Sigmoid colon (tissue), 7 donors: Measurements from ENCODE around the gene PLD1. TPM values are rescaled to one million over a fixed set of nuclear protein-coding genes. Genes with fewer than 3 reads are reported as not detected.

ENCODE experiments used
- DNase-seq: peaks from one replicate; pipeline ENCODE4 v3.0.0-alpha.2; 2019
- H3K27ac ChIP-seq, 4 donors: fragments of 200-600 bp; sonication (generic); one replicate each; pipeline ENCODE4 v1.5.1; 2016 to 2019; ENCODE audit warnings: mild to moderate bottlenecking in 1 of 4
- H3K27me3 ChIP-seq, 3 donors: fragments of 200-600 bp; sonication (generic); one replicate each; pipeline ENCODE4 v1.5.1; 2019; ENCODE audit warnings: mild to moderate bottlenecking in 1 of 3
- H3K36me3 ChIP-seq, 4 donors: fragments of 200-600 bp; sonication (generic); one replicate each; pipeline ENCODE4 v1.5.1; 2016 to 2019
- H3K4me1 ChIP-seq, 4 donors: fragments of 200-600 bp; sonication (generic); one replicate each; pipeline ENCODE4 v1.5.1; 2017 to 2019
- H3K4me3 ChIP-seq, 4 donors: fragments of 200-600 bp; sonication (generic); one replicate each; pipeline ENCODE4 v1.5.1; 2017 to 2019; ENCODE audit warnings: mild to moderate bottlenecking in 2 of 4, moderate library complexity in 1 of 4
- H3K9me3 ChIP-seq, 4 donors: fragments of 200-600 bp in 3 of 4; sonication (generic) in 3 of 4; one replicate each; pipeline versions ENCODE4 v1.5.1 to v1.6.1; 2013 to 2019
- EP300 ChIP-seq, 4 donors: sonication (generic); formaldehyde crosslinking; IDR thresholded peaks; one replicate each; pipeline ENCODE4 v1.6.1; 2017; ENCODE audit warnings: antibody characterized with exemption in 4 of 4
- POLR2A ChIP-seq, 2 donors: fragments of 450-650 bp; IDR thresholded peaks; one replicate each; pipeline ENCODE4 v1.6.1; 2016; ENCODE audit warnings: antibody characterized with exemption in 2 of 2, mild to moderate bottlenecking in 2 of 2, moderate library complexity in 2 of 2
- POLR2AphosphoS5 ChIP-seq, 4 donors: sonication (generic); formaldehyde crosslinking; IDR thresholded peaks; one replicate each; pipeline ENCODE4 v1.6.1; 2017; ENCODE audit warnings: antibody characterized with exemption in 4 of 4
- WGBS, 2 donors: extraction: QIAGEN DNeasy Blood & Tissue Kit; methylation state at CpG; one replicate each; pipeline ENCODE4 v1.1.7; 2013; 5-methylcytosine and 5-hydroxymethylcytosine counted together
- intact Hi-C: fragments of 100-400 bp; cut with DNase I; formaldehyde crosslinking; loops from one replicate; pipeline ENCODE4 v1.15.1; 2023
- polyA plus RNA-seq, 3 donors: library from polyadenylated mRNA; stranded (reverse); fragments of 200-250 nt; gene quantifications; one replicate each; pipeline ENCODE4 v1.2.3, GENCODE V29; 2013
- total RNA-seq, 4 donors: library from RNA; depleted of rRNA; stranded (reverse); fragments of >200 nt; gene quantifications; one replicate each; pipeline ENCODE4 v1.1.0, GENCODE V29; 2016
- TF ChIP-seq, protein P1 (sequence below), 4 experiments: fragments of 450-650 bp in 3 of 4; fragments of 200-600 bp in 1 of 4; IDR thresholded peaks; one replicate each; pipeline ENCODE4 v1.5.1; 2016 to 2019; ENCODE audit warnings: antibody characterized with exemption in 4 of 4, mild to moderate bottlenecking in 3 of 4, moderate library complexity in 2 of 4
- donor health status: healthy with polysubstance abuse.
- donor health status: Bipolar disorder and iron deficiency.
- donor health status: healthy.

The PLD1 gene
- total and polyA plus RNA-seq, 7 donors, result 8.6 to 24.3 (median 12.2) TPM

DNA sequence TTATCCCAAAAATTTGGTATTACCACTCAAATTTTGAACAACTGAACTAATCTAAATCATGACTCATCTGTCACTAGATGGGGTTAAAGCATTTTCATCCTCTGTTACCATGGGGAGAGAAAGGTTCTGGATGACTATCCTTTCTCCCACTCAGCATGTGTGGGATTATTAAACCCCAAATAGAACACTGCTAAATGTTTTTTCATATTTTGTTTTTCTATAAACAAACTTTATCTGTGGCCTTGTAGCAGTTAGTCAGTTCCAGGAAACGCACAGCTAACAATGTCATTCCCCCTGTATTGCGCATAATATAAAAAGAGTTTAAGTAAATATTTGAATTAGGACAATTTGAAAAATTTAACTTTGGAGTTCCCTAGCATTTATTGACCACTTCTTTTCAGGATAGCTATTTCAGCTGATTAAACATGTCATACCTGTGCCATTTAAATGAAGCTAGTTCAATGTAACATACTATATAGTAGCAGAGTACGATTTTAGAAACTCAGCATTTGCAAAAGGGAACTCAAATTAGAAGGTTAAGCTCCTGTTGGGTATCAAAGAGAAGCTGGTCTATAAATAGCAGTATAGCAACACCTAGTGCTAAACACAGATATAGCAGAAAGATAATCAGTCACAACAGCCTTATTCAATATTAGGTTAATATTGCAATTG lies 23.6 kb upstream of the PLD1 start:
- no peak overlapping the region for H3K4me3 ChIP-seq
- 11 to 47% methylated on average over 3 of the region's 3 CpGs for WGBS, 2 donors
- TF ChIP-seq EP300 (IDR thresholded peaks at IDR 0.05), result no peak
- TF ChIP-seq, protein P1, sequence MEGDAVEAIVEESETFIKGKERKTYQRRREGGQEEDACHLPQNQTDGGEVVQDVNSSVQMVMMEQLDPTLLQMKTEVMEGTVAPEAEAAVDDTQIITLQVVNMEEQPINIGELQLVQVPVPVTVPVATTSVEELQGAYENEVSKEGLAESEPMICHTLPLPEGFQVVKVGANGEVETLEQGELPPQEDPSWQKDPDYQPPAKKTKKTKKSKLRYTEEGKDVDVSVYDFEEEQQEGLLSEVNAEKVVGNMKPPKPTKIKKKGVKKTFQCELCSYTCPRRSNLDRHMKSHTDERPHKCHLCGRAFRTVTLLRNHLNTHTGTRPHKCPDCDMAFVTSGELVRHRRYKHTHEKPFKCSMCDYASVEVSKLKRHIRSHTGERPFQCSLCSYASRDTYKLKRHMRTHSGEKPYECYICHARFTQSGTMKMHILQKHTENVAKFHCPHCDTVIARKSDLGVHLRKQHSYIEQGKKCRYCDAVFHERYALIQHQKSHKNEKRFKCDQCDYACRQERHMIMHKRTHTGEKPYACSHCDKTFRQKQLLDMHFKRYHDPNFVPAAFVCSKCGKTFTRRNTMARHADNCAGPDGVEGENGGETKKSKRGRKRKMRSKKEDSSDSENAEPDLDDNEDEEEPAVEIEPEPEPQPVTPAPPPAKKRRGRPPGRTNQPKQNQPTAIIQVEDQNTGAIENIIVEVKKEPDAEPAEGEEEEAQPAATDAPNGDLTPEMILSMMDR (IDR thresholded peaks at IDR 0.05), result peak in 3 of 4 experiments; percentile 26 to 36 (median 30)
- no peaks in the 10 kb centered on the region for H3K36me3 ChIP-seq
- H3K9me3 ChIP-seq, result no peaks in the 10 kb centered on the region
- H3K27ac ChIP-seq, result peak overlapping the region; percentile 11 to 54 (median 31)
- no peaks in the 10 kb centered on the region for H3K27me3 ChIP-seq
- no peak for DNase-seq
- intact Hi-C loops, result loop anchor here (5.0 to 10.0 kb wide), 3 partner anchors 132 to 501 kb away; no protein-coding TSS in a partner anchor
- peaks cover 0 to 29% (median 22%) of the 10 kb centered on the region in 4 donors for H3K4me1 ChIP-seq

DNA sequence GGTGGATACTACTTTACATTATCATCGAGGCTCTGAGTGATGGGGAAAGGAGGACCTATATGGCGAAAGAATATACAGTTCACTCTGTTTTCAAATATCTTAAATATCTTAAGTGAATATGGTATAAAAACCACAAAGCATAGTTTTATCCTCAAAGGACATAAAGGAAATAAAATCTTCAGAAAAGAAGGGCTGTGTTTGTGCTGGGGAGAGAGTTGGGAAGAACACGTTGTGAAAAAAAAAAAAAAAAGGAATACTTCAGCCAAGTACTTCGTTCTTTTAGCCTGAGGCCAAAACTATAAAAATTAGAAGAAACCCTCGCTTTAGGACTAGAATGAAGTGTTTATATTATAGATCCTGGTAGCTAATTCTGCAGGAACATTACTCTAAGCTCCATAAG lies 22.7 kb upstream of the PLD1 start:
- H3K4me1 ChIP-seq, result peaks cover 0 to 23% (median 15%) of the 10 kb centered on the region in 4 donors
- intact Hi-C loops, result loop anchor here (5.0 to 10.0 kb wide), 3 partner anchors 131 to 502 kb away; no protein-coding TSS in a partner anchor
- H3K36me3 ChIP-seq, result no peaks in the 10 kb centered on the region
- no peaks in the 10 kb centered on the region for H3K9me3 ChIP-seq
- TF ChIP-seq POLR2AphosphoS5 (IDR thresholded peaks at IDR 0.05), result no peak
- TF ChIP-seq EP300 (IDR thresholded peaks at IDR 0.05), result no peak
- TF ChIP-seq POLR2A (IDR thresholded peaks at IDR 0.05), result no peak
- TF ChIP-seq, protein P1 (IDR thresholded peaks at IDR 0.05), result no peak
- DNase-seq, result no peak
- peak overlapping the region in 2 of 4 donors; percentile 11 to 36 for H3K27ac ChIP-seq
- WGBS, 2 donors, result 80% methylated on average over 5 of the region's 5 CpGs
- H3K27me3 ChIP-seq, result no peaks in the 10 kb centered on the region
- H3K4me3 ChIP-seq, result no peak overlapping the region

DNA sequence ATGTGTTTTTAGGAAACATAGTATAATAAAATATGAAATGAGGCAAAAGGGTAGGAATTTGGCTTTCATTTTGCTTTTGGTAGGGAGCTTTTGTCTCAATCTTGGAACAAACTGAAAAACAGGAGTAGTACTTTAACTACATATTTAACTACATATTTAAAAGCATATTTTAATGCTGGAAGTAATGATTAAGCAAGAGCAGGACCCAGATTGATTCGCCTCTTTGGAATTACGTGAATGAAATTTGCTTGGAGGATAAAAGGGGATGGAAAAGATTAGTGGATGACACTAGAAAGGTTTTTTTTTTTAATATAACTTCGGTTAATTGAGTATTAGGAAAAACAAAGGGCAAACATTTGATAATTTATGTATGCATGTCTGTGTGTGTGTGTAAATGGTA lies 21.7 kb upstream of the PLD1 start:
- no peaks in the 10 kb centered on the region for H3K36me3 ChIP-seq
- peaks cover 0 to 23% (median 14%) of the 10 kb centered on the region in 4 donors for H3K4me1 ChIP-seq
- TF ChIP-seq POLR2A (IDR thresholded peaks at IDR 0.05) (no peak), POLR2AphosphoS5 (IDR thresholded peaks at IDR 0.05) (no peak), EP300 (IDR thresholded peaks at IDR 0.05) (no peak)
- TF ChIP-seq, protein P1 (IDR thresholded peaks at IDR 0.05), result no peak
- H3K27ac ChIP-seq, result peak overlapping the region in 1 of 4 donors; percentile 36
- 89 to 92% methylated on average over 3 of the region's 3 CpGs for WGBS, 2 donors
- no peaks in the 10 kb centered on the region for H3K9me3 ChIP-seq
- no peaks in the 10 kb centered on the region for H3K27me3 ChIP-seq
- no peak overlapping the region for H3K4me3 ChIP-seq
- DNase-seq, result no peak
- intact Hi-C loops, result loop anchor here (5.0 to 10.0 kb wide), 3 partner anchors 130 to 503 kb away; no protein-coding TSS in a partner anchor

DNA sequence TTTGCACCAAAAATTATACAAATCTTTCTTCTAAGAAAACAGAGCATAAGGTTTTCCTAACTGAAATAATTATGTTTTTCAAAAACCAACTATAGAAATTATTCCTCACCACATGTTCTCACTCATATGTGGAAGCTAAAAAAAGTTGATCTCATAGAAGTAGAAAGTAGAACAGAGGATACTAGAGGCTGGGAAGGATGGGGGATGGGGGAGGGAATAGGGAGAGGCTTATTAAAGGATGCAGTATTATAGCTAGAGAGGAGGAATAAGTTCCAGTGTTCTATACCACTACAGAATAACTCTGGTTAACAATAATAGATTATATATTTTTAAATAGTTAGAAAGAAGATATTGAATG lies 20.2 kb upstream of the PLD1 start:
- no peak for TF ChIP-seq EP300 (IDR thresholded peaks at IDR 0.05)
- no peak for TF ChIP-seq POLR2AphosphoS5 (IDR thresholded peaks at IDR 0.05)
- Histone ChIP-seq H3K4me1 (peaks cover 0 to 23% (median 14%) of the 10 kb centered on the region in 4 donors), H3K36me3 (no peaks in the 10 kb centered on the region), H3K4me3 (no peak overlapping the region), H3K9me3 (no peaks in the 10 kb centered on the region), H3K27ac (peak overlapping the region; percentile 35 to 54 (median 46)), H3K27me3 (no peaks in the 10 kb centered on the region)
- no peak for DNase-seq
- intact Hi-C loops, result loop anchor here (5.0 to 10.0 kb wide), 3 partner anchors 128 to 504 kb away; no protein-coding TSS in a partner anchor

DNA sequence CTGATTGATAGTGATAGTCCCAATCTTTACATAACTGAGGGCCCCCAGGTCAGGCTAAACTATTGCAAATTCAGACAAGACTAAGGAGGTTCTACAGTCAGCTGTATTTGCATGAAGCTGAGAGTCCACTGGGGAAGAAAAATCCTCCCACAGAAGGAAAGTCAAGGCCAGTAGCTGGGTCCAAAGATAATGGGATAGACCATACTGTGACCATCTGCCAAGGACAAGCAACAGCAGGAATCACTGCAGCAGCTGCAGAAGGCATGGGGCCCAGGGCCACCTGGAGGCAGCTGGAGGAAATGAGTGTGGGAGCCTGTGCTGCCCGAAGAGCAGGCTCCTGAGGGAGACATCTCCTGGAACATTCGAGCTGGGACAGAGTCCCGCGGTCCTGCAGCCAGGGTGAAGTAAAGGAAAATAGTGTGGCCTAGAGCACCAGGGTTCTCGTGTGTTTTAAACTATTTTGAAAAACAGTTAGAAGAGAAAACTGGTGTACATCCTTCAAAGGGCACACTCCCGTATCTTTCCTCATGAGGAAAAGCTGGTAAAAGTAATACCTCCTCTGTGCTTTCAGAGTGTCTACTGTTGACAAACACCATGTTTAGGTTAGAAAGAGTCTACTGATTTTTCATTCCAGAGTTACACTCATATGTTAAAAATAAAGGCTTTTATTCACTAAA lies 19.7 kb upstream of the PLD1 start:
- Histone ChIP-seq H3K27ac (peak overlapping the region; percentile 35 to 54 (median 46)), H3K4me3 (no peak overlapping the region), H3K36me3 (no peaks in the 10 kb centered on the region), H3K9me3 (no peaks in the 10 kb centered on the region), H3K27me3 (no peaks in the 10 kb centered on the region), H3K4me1 (peaks cover 0 to 23% (median 14%) of the 10 kb centered on the region in 4 donors)
- no peak for TF ChIP-seq EP300 (IDR thresholded peaks at IDR 0.05)
- no peak for TF ChIP-seq POLR2A (IDR thresholded peaks at IDR 0.05)
- TF ChIP-seq POLR2AphosphoS5 (IDR thresholded peaks at IDR 0.05), result peak in 3 of 4 donors; percentile 61 to 77 (median 76)
- TF ChIP-seq, protein P1 (IDR thresholded peaks at IDR 0.05), result peak in 3 of 4 experiments; percentile 44 to 58 (median 49)
- DNase-seq, result peak; percentile 89
- intact Hi-C loops, result loop anchor here (5.0 to 10.0 kb wide), 3 partner anchors 128 to 505 kb away; no protein-coding TSS in a partner anchor
- 7 to 37% methylated on average over 6 of the region's 6 CpGs for WGBS, 2 donors
